HepG2 (cell line): ENCODE data around the gene PLCL2. TPM values are rescaled to one million over a fixed set of nuclear protein-coding genes. Genes with fewer than 3 reads are reported as not detected.

ENCODE experiments used
- ATAC-seq: fragments of 200-7000 bp; cut with Tn5 transposase; 3 replicates; pipeline ENCODE4 v1.9.1; 2020; ENCODE audit warnings: mild to moderate bottlenecking, moderate library complexity
- BruUV-seq: library from RNA; stranded (reverse); fragments of 400-500 nt; replicated peaks from 2 replicates; lab custom pipeline; 2021; lab: Mats Ljungman, UMichigan
- CTCF ChIA-PET: fragments of 300-600 bp; formaldehyde crosslinking; extraction: SDS; loops from one replicate; lab custom pipeline; 2021; ENCODE audit warnings: low total read pairs, inconsistent platforms, low intra/inter-chr PET ratio; lab: Yijun Ruan, JAX
- POLR2A ChIA-PET: fragments of 350-600 bp; sonication (Branson Sonifier 250); formaldehyde crosslinking; loops from one replicate; lab custom pipeline; 2020; ENCODE audit warnings: antibody characterized with exemption, inconsistent platforms; lab: Yijun Ruan, JAX
- DNase-seq: peaks from one replicate; pipeline ENCODE4 v3.0.0-alpha.2; 2015; ENCODE audit warnings: low spot score
- FAIRE-seq: peaks from 3 replicates; lab custom pipeline; 2011; peaks lifted over from hg19 to GRCh38; lab: Jason Lieb, UNC
- H2AFZ ChIP-seq: one replicate; pipeline ENCODE4 v1.6.1; 2011; ENCODE audit warnings: low read length, inconsistent platforms
- H3K27ac ChIP-seq: fragments of 300-600 bp; 3 replicates; pipeline ENCODE4 v1.8.0; 2011; ENCODE audit warnings: mixed run types, mild to moderate bottlenecking, mixed read lengths, low read length, inconsistent platforms; ENCODE audit not compliant: insufficient read depth; ENCODE audit errors: extremely low read length
- H3K27me3 ChIP-seq, 2 experiments: fragments of 200-600 bp in 1 of 2; 2 replicates in 1 of 2; 3 replicates in 1 of 2; pipeline versions ENCODE4 v1.6.0 to v1.8.0; 2011; ENCODE audit warnings: low read length in 2 of 2, mild to moderate bottlenecking in 2 of 2, moderate library complexity in 2 of 2, inconsistent platforms in 1 of 2; ENCODE audit not compliant: insufficient read depth in 2 of 2, control insufficient read depth in 1 of 2
- H3K36me3 ChIP-seq, 2 experiments: fragments of 200-600 bp in 1 of 2; replicated peaks in 1 of 2; 2 replicates in 1 of 2; 3 replicates in 1 of 2; pipeline versions ENCODE4 v1.5.1 to v1.8.0; 2011; ENCODE audit warnings: low read length in 2 of 2, inconsistent platforms in 1 of 2; ENCODE audit not compliant: insufficient read depth in 2 of 2, control insufficient read depth in 1 of 2
- H3K4me1 ChIP-seq: 2 replicates; pipeline ENCODE4 v1.5.1; 2012; ENCODE audit warnings: low read length, inconsistent platforms; ENCODE audit not compliant: insufficient read depth
- H3K4me2 ChIP-seq: 2 replicates; pipeline ENCODE4 v1.6.0; 2011; ENCODE audit warnings: low read depth, low read length, inconsistent platforms
- H3K4me3 ChIP-seq, 3 experiments: fragments of 200-600 bp in 1 of 3; sonication (generic), shearing (Covaris generic) in 1 of 3; replicated peaks in 1 of 3; 2 replicates each; pipeline ENCODE4 v1.5.1; 2011 to 2016; ENCODE audit warnings: low read length in 3 of 3, inconsistent platforms in 2 of 3, low read depth in 2 of 3, mild to moderate bottlenecking in 2 of 3, control low read depth in 1 of 3, mixed read lengths in 1 of 3; ENCODE audit not compliant: insufficient read depth in 1 of 3
- H3K79me2 ChIP-seq: one replicate; pipeline ENCODE4 v1.6.1; 2011; ENCODE audit warnings: low read length, inconsistent platforms; ENCODE audit not compliant: insufficient read depth
- H3K9ac ChIP-seq: 2 replicates; pipeline ENCODE4 v1.6.0; 2011; ENCODE audit warnings: mild to moderate bottlenecking, low read depth, low read length, inconsistent platforms; ENCODE audit not compliant: insufficient read depth
- H3K9me3 ChIP-seq: 2 replicates; pipeline ENCODE4 v1.5.1; 2012; ENCODE audit warnings: mild to moderate bottlenecking, low read length
- H4K20me1 ChIP-seq: 2 replicates; pipeline ENCODE4 v1.6.0; 2011; ENCODE audit warnings: inconsistent platforms, mild to moderate bottlenecking, low read length, moderate library complexity; ENCODE audit not compliant: insufficient read depth
- RAD51 ChIP-seq: fragments of 450-650 bp; IDR thresholded peaks from 2 replicates; pipeline ENCODE4 v1.6.1; 2016; ENCODE audit warnings: borderline replicate concordance
- WGBS: methylation state at CpG from one replicate; pipeline ENCODE4 v1.1.6; 2017; ENCODE audit warnings: low lambda C conversion rate; 5-methylcytosine and 5-hydroxymethylcytosine counted together
- in situ Hi-C: cut with HindIII; loops from 2 replicates; pipeline ENCODE4 v1.10.0; 2017; ENCODE audit warnings: low pct_unique_long_range_greater_than_20kb; ENCODE audit not compliant: extremely low pct_ligation_motif_present
- intact Hi-C: fragments of 100-400 bp; cut with micrococcal nuclease; formaldehyde crosslinking; loops from one replicate; pipeline ENCODE4 v1.10.0; 2022; ENCODE audit not compliant: unreplicated experiment
- polyA plus RNA-seq, 8 experiments: library from polyadenylated mRNA; depleted of rRNA in 3 of 8; stranded (reverse) in 7 of 8; unstranded in 1 of 8; fragments of >200 nt; fragmentation: Illumina TruSeq in 4 of 8; extraction: Trizol in 4 of 8; gene quantifications; 2 replicates each; pipeline versions ENCODE4 v1.2.1 to v1.2.3, GENCODE V29; 2011 to 2016; ENCODE audit warnings: low read depth in 4 of 8, missing spikeins in 1 of 8, mixed read lengths in 1 of 8; ENCODE audit not compliant: insufficient read depth in 1 of 8
- total RNA-seq, 5 experiments: library from RNA; depleted of rRNA; stranded (reverse); fragments of >200 nt; fragmentation: Illumina TruSeq; extraction: Trizol; gene quantifications; 2 replicates each; pipeline ENCODE4 v1.2.3, GENCODE V29; 2016; ENCODE audit warnings: low read depth in 1 of 5
- TF ChIP-seq, protein P1 (sequence below), 2 experiments: sonication (generic) in 1 of 2; formaldehyde crosslinking in 1 of 2; IDR thresholded peaks; 2 replicates each; pipeline versions ENCODE4 v1.5.1 to v1.6.1; 2011 to 2020; ENCODE audit warnings: borderline replicate concordance in 1 of 2, low read depth in 1 of 2, low read length in 1 of 2, mild to moderate bottlenecking in 1 of 2, missing genetic modification reagents in 1 of 2, moderate library complexity in 1 of 2
- TF ChIP-seq, protein P2 (sequence below): sonication (generic); formaldehyde crosslinking; IDR thresholded peaks from 2 replicates; pipeline ENCODE4 v1.4.0; 2020; ENCODE audit warnings: low read depth, mild to moderate bottlenecking, missing genetic modification reagents

PLCL2 gene
- total and polyA plus RNA-seq, 2 of the 13 experiments (the other 11 are each of a cell fraction or from before 2014, with no cell fraction given), result not detected

DNA sequence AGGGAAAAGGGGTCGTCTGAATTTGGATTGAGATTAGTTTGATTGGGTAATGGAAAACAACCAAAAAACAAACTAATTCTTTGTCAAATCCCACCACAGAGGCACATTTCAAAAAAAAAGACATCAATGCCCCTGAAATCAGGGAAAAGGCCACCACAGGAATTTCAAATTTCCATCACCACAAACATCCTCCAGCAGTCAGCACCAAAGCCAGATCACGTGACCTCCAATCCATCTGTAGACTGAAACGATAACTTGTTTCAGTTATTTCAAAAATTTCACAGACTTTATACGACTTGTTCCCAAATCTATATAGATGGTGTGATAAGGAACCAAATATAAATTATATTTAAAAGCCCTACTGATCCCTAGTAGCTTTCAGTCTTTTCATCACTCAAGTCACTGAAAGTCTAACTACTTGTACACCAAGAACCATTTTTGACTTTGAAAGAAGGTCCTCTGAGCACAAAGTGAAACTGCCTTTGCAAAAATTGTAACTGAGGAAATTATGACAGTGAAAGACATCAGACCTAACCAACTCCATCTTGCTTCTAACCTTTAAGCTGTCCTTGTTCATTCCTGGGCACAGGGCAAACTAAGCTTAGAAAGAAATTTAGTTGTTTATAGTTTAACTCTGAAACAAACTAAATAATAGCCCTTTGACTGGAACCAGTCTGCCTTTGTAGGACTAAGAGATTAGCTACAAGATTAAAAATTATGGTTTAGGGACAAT lies 48.1 kb upstream of the PLCL2 start:
- H4K20me1 ChIP-seq, result no peaks in the 10 kb centered on the region
- in situ Hi-C loops, result no loop called here
- CTCF ChIA-PET, result no interaction called here
- 7% methylated on average over 4 of the region's 4 CpGs for WGBS
- H3K4me1 ChIP-seq, result no peaks in the 10 kb centered on the region
- H2AFZ ChIP-seq, result no peak overlapping the region
- H3K27me3 ChIP-seq, result no peaks in the 10 kb centered on the region
- no peaks in the 10 kb centered on the region for H3K79me2 ChIP-seq
- no peak overlapping the region for H3K4me2 ChIP-seq
- no peaks in the 10 kb centered on the region for H3K9me3 ChIP-seq
- H3K4me3 ChIP-seq, result no peak overlapping the region
- no peak overlapping the region for H3K27ac ChIP-seq
- BruUV-seq, result no TSS peak
- POLR2A ChIA-PET, result no interaction called here
- ATAC-seq (no peak), DNase-seq (no peak), FAIRE-seq (no peak)
- intact Hi-C loops, result no loop called here
- no peak overlapping the region for H3K9ac ChIP-seq
- TF ChIP-seq, protein P1, sequence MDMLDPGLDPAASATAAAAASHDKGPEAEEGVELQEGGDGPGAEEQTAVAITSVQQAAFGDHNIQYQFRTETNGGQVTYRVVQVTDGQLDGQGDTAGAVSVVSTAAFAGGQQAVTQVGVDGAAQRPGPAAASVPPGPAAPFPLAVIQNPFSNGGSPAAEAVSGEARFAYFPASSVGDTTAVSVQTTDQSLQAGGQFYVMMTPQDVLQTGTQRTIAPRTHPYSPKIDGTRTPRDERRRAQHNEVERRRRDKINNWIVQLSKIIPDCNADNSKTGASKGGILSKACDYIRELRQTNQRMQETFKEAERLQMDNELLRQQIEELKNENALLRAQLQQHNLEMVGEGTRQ (IDR thresholded peaks at IDR 0.05; ENCODE audit: low read depth, low read length), result peak; percentile 59
- TF ChIP-seq, protein P1 (CRISPR knock-in tag; IDR thresholded peaks at IDR 0.05; ENCODE audit: borderline replicate concordance), result no peak
- TF ChIP-seq RAD51, result peak; percentile 74
- TF ChIP-seq, protein P2, sequence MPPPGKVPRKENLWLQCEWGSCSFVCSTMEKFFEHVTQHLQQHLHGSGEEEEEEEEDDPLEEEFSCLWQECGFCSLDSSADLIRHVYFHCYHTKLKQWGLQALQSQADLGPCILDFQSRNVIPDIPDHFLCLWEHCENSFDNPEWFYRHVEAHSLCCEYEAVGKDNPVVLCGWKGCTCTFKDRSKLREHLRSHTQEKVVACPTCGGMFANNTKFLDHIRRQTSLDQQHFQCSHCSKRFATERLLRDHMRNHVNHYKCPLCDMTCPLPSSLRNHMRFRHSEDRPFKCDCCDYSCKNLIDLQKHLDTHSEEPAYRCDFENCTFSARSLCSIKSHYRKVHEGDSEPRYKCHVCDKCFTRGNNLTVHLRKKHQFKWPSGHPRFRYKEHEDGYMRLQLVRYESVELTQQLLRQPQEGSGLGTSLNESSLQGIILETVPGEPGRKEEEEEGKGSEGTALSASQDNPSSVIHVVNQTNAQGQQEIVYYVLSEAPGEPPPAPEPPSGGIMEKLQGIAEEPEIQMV (CRISPR knock-in tag), result no peak
- H3K36me3 ChIP-seq, result no peaks in the 10 kb centered on the region
